ENCODE results near the gene FAM47C.
"Not testable (repeated sequence)": the region's sequence is repeated elsewhere in the genome, so short reads cannot be mapped to it uniquely, and the experiment has no call there.

Gene FAM47C

DNA sequence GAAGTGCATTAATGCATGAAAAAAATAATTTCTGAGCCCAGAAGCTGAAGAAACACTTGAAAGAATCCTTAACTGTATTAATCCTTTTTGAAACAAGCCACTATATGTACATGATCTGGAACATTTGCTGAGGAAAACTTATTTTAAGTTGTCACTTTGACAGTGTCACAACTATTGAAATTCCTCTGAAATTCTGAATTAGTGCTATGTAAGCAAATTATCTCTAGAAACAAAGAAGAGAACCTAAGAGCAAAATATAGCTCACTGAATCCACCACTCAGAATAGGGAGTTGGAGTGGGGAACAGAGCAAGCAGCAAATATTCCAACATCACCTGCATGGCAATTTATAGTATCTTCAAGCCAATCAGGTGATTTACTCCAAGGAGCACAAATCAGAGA is 34.6 kb upstream of the FAM47C start:
- Histone ChIP-seq H3K4me3 (ENCODE audit: low read length) (no peak overlapping the region), H3K27me3 (ENCODE audit: control insufficient read depth, low read length) (no peaks in the 10 kb centered on the region), H3K9me2 (replicated peaks; ENCODE audit: control insufficient read depth, low read length) (no peaks in the 10 kb centered on the region), H4K20me1 (ENCODE audit: control insufficient read depth, insufficient read depth, low read depth, low read length) (no peaks in the 10 kb centered on the region), H3K79me2 (ENCODE audit: control insufficient read depth, low read length) (no peaks in the 10 kb centered on the region), H3K27ac (ENCODE audit: low read depth, low read length) (no peak overlapping the region), H3K9me3 (ENCODE audit: control insufficient read depth, insufficient read depth, low read length) (no peaks in the 10 kb centered on the region), H3K4me2 (ENCODE audit: low read length) (no peak overlapping the region), H3K4me1 (ENCODE audit: control insufficient read depth, low read length) (no peaks in the 10 kb centered on the region), H3K36me3 (ENCODE audit: control insufficient read depth, low read length) (no peaks in the 10 kb centered on the region), H3F3A (ENCODE audit: control insufficient read depth, insufficient read depth) (no peaks in the 10 kb centered on the region)
- TF ChIP-seq EZH2phosphoT487 (IDR thresholded peaks at IDR 0.05; ENCODE audit: borderline replicate concordance, low read length) = no peak
- no peak for TF ChIP-seq CTCF (IDR thresholded peaks at IDR 0.05; ENCODE audit: low read depth, low read length, poor library complexity, severe bottlenecking)

- no peaks in the 10 kb centered on the region for H3K4me1 ChIP-seq (ENCODE audit: control insufficient read depth, low read length)
- no peak overlapping the region for H3K4me2 ChIP-seq (ENCODE audit: low read length)
- H3K27me3 ChIP-seq (ENCODE audit: control insufficient read depth, low read length) = no peaks in the 10 kb centered on the region
- H3K9me3 ChIP-seq (ENCODE audit: control insufficient read depth, insufficient read depth, low read length) = no peaks in the 10 kb centered on the region
- no peaks in the 10 kb centered on the region for H3K36me3 ChIP-seq (ENCODE audit: control insufficient read depth, low read length)
- TF ChIP-seq CTCF (IDR thresholded peaks at IDR 0.05; ENCODE audit: low read depth, low read length, poor library complexity, severe bottlenecking) = no peak
- no peaks in the 10 kb centered on the region for H3K9me2 ChIP-seq (replicated peaks; ENCODE audit: control insufficient read depth, low read length)
- no peaks in the 10 kb centered on the region for H4K20me1 ChIP-seq (ENCODE audit: control insufficient read depth, insufficient read depth, low read depth, low read length)
- no peaks in the 10 kb centered on the region for H3F3A ChIP-seq (ENCODE audit: control insufficient read depth, insufficient read depth)
- H3K27ac ChIP-seq (ENCODE audit: low read depth, low read length) = no peak overlapping the region
- H3K79me2 ChIP-seq (ENCODE audit: control insufficient read depth, low read length) = no peaks in the 10 kb centered on the region
- H3K4me3 ChIP-seq (ENCODE audit: low read length) = no peak overlapping the region
Measured at GRCh38 chrX:36974911-36975310, 33.3 kb upstream of the FAM47C start.

- no peak overlapping the region for H3K27ac ChIP-seq (ENCODE audit: low read depth, low read length)
- H3F3A ChIP-seq (ENCODE audit: control insufficient read depth, insufficient read depth) = no peaks in the 10 kb centered on the region
- H3K9me2 ChIP-seq (replicated peaks; ENCODE audit: control insufficient read depth, low read length) = no peaks in the 10 kb centered on the region
- H3K79me2 ChIP-seq (ENCODE audit: control insufficient read depth, low read length) = no peaks in the 10 kb centered on the region
- no peaks in the 10 kb centered on the region for H3K36me3 ChIP-seq (ENCODE audit: control insufficient read depth, low read length)
- H3K4me3 ChIP-seq (ENCODE audit: low read length) = no peak overlapping the region
- no peaks in the 10 kb centered on the region for H3K9me3 ChIP-seq (ENCODE audit: control insufficient read depth, insufficient read depth, low read length)
- no peaks in the 10 kb centered on the region for H3K4me1 ChIP-seq (ENCODE audit: control insufficient read depth, low read length)
- H3K4me2 ChIP-seq (ENCODE audit: low read length) = no peak overlapping the region
- H3K27me3 ChIP-seq (ENCODE audit: control insufficient read depth, low read length) = no peaks in the 10 kb centered on the region
- no peaks in the 10 kb centered on the region for H4K20me1 ChIP-seq (ENCODE audit: control insufficient read depth, insufficient read depth, low read depth, low read length)
- no peak for TF ChIP-seq CTCF (IDR thresholded peaks at IDR 0.05; ENCODE audit: low read depth, low read length, poor library complexity, severe bottlenecking)
- no peak for TF ChIP-seq EZH2phosphoT487 (IDR thresholded peaks at IDR 0.05; ENCODE audit: borderline replicate concordance, low read length)
Measured at GRCh38 chrX:36978886-36979285, 29.3 kb upstream of the FAM47C start.

- Histone ChIP-seq H3K27me3 (ENCODE audit: control insufficient read depth, low read length) (no peaks in the 10 kb centered on the region), H3K4me3 (ENCODE audit: low read length) (no peak overlapping the region), H3K9me3 (ENCODE audit: control insufficient read depth, insufficient read depth, low read length) (no peaks in the 10 kb centered on the region), H3K4me2 (ENCODE audit: low read length) (no peak overlapping the region), H3K27ac (ENCODE audit: low read depth, low read length) (no peak overlapping the region), H3K9me2 (replicated peaks; ENCODE audit: control insufficient read depth, low read length) (no peaks in the 10 kb centered on the region), H3K36me3 (ENCODE audit: control insufficient read depth, low read length) (no peaks in the 10 kb centered on the region), H3K79me2 (ENCODE audit: control insufficient read depth, low read length) (no peaks in the 10 kb centered on the region), H3K4me1 (ENCODE audit: control insufficient read depth, low read length) (no peaks in the 10 kb centered on the region), H4K20me1 (ENCODE audit: control insufficient read depth, insufficient read depth, low read depth, low read length) (no peaks in the 10 kb centered on the region), H3F3A (ENCODE audit: control insufficient read depth, insufficient read depth) (no peaks in the 10 kb centered on the region)
- TF ChIP-seq CTCF (IDR thresholded peaks at IDR 0.05; ENCODE audit: low read depth, low read length, poor library complexity, severe bottlenecking) = no peak
- TF ChIP-seq EZH2phosphoT487 (IDR thresholded peaks at IDR 0.05; ENCODE audit: borderline replicate concordance, low read length) = no peak
Measured at GRCh38 chrX:36983831-36984230, 24.3 kb upstream of the FAM47C start.

GRCh38 chrX:36985416-36986209 is 22.6 kb upstream of the FAM47C start:
- H3K4me1 ChIP-seq (ENCODE audit: control insufficient read depth, low read length); H3F3A ChIP-seq (ENCODE audit: control insufficient read depth, insufficient read depth); H3K36me3 ChIP-seq (ENCODE audit: control insufficient read depth, low read length); H3K9me3 ChIP-seq (ENCODE audit: control insufficient read depth, insufficient read depth, low read length); H3K9me2 ChIP-seq (replicated peaks; ENCODE audit: control insufficient read depth, low read length); H3K4me3 ChIP-seq (ENCODE audit: low read length); H4K20me1 ChIP-seq (ENCODE audit: control insufficient read depth, insufficient read depth, low read depth, low read length); H3K4me2 ChIP-seq (ENCODE audit: low read length); H3K27me3 ChIP-seq (ENCODE audit: control insufficient read depth, low read length); H3K27ac ChIP-seq (ENCODE audit: low read depth, low read length); H3K79me2 ChIP-seq (ENCODE audit: control insufficient read depth, low read length): not testable (repeated sequence)

All from DOHH2 (cell line).